ENCODE data around the gene KCNIP4. TPM values are rescaled to one million over a fixed set of nuclear protein-coding genes. Genes with fewer than 3 reads are reported as not detected.
A peak's percentile ranks its signal among the peaks of the same experiment; 100 is the strongest.

Gene KCNIP4
- total and polyA plus RNA-seq, 3 donors from 2014 or later = 0.68 TPM; not detected in 2

- TF ChIP-seq CTCF (IDR thresholded peaks at IDR 0.05) = no peak
- TF ChIP-seq POLR2A (IDR thresholded peaks at IDR 0.05) = no peak
- no peak for DNase-seq
- no peak overlapping the region for H3K4me3 ChIP-seq
- no peak overlapping the region for H3K27ac ChIP-seq
- H3K36me3 ChIP-seq (ENCODE audit: low read depth, missing control alignments) = no peaks in the 10 kb centered on the region
- no peaks in the 10 kb centered on the region for H3K9me3 ChIP-seq
- intact Hi-C loops (cut with DNase I; ENCODE audit: low total_unique reads) = no loop called here
- H3K4me1 ChIP-seq = no peaks in the 10 kb centered on the region
- H3K27me3 ChIP-seq = no peaks in the 10 kb centered on the region
Observed at GRCh38 chr4:21752616-21753015, 196.0 kb downstream of the KCNIP4 start.

GRCh38 chr4:21749924-21750323 is 198.6 kb downstream of the KCNIP4 start:
- TF ChIP-seq CTCF (IDR thresholded peaks at IDR 0.05) = no peak
- no peak for TF ChIP-seq POLR2A (IDR thresholded peaks at IDR 0.05)
- Histone ChIP-seq H3K27me3 (no peaks in the 10 kb centered on the region), H3K27ac (peak overlapping the region in 1 of 2 donors; percentile 36), H3K4me3 (no peak overlapping the region), H3K4me1 (no peaks in the 10 kb centered on the region), H3K36me3 (ENCODE audit: low read depth, missing control alignments) (no peaks in the 10 kb centered on the region), H3K9me3 (no peaks in the 10 kb centered on the region)
- 66 to 76% methylated on average over 3 of the region's 3 CpGs for WGBS, 2 donors
- intact Hi-C loops (cut with DNase I; ENCODE audit: low total_unique reads) = no loop called here
- peak; percentile 58 for DNase-seq

- Histone ChIP-seq H3K36me3 (ENCODE audit: low read depth, missing control alignments) (no peaks in the 10 kb centered on the region), H3K4me3 (no peak overlapping the region), H3K27me3 (no peaks in the 10 kb centered on the region), H3K9me3 (no peaks in the 10 kb centered on the region), H3K4me1 (no peaks in the 10 kb centered on the region), H3K27ac (peak overlapping the region in 1 of 2 donors; percentile 36)
- no peak for DNase-seq
- TF ChIP-seq POLR2A (IDR thresholded peaks at IDR 0.05) (no peak), CTCF (IDR thresholded peaks at IDR 0.05) (no peak)
- 89 to 91% methylated on average over 4 of the region's 4 CpGs for WGBS, 2 donors
- intact Hi-C loops (cut with DNase I; ENCODE audit: low total_unique reads) = no loop called here
Observed at GRCh38 chr4:21749412-21749811, 199.2 kb downstream of the KCNIP4 start.

GRCh38 chr4:21744046-21744445 is 204.5 kb downstream of the KCNIP4 start:
- no peak overlapping the region for H3K4me3 ChIP-seq
- H3K9me3 ChIP-seq = no peaks in the 10 kb centered on the region
- no peaks in the 10 kb centered on the region for H3K36me3 ChIP-seq (ENCODE audit: low read depth, missing control alignments)
- no peak for DNase-seq
- no peaks in the 10 kb centered on the region for H3K27me3 ChIP-seq
- H3K27ac ChIP-seq = no peak overlapping the region
- no peak for TF ChIP-seq CTCF (IDR thresholded peaks at IDR 0.05)
- no peak for TF ChIP-seq POLR2A (IDR thresholded peaks at IDR 0.05)
- intact Hi-C loops (cut with DNase I; ENCODE audit: low total_unique reads) = no loop called here
- H3K4me1 ChIP-seq = no peaks in the 10 kb centered on the region

GRCh38 chr4:21742326-21742725 is 206.2 kb downstream of the KCNIP4 start:
- intact Hi-C loops (cut with DNase I; ENCODE audit: low total_unique reads) = no loop called here
- 93 to 95% methylated on average over 2 of the region's 2 CpGs for WGBS, 2 donors
- Histone ChIP-seq H3K36me3 (ENCODE audit: low read depth, missing control alignments) (no peaks in the 10 kb centered on the region), H3K4me3 (no peak overlapping the region), H3K9me3 (no peaks in the 10 kb centered on the region), H3K27ac (no peak overlapping the region), H3K4me1 (no peaks in the 10 kb centered on the region), H3K27me3 (no peaks in the 10 kb centered on the region)
- no peak for DNase-seq
- TF ChIP-seq CTCF (IDR thresholded peaks at IDR 0.05) (no peak), POLR2A (IDR thresholded peaks at IDR 0.05) (no peak)
